GM12801 (cell line): ENCODE results near the gene CENPF.

Experiments used
- CTCF ChIP-seq: IDR thresholded peaks from one replicate; pipeline ENCODE4 v1.5.1; 2011; ENCODE audit warnings: control low read depth; ENCODE audit not compliant: insufficient read length; ENCODE audit errors: extremely low read depth

CENPF gene

DNA sequence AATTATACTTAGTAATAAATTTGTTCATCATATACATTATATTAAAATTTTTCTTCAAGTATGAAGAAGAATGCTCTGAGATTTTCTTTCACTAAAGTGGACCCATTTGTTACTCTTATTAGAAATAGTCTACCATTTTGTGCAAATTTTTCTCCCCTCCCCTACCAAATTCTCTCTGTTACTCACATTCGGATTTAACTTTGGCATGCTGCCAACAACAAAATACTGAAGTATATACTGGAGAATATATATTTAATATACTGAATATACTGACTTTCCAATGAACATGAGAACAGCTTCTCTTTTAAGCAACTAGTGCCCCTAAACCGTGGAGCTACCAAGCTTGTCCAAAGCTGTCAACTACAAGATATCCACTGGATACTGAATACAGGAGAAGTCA is 57.2 kb downstream of the CENPF start:
- no peak for TF ChIP-seq CTCF

GRCh38 chr1:214660900-214661299 is 57.9 kb downstream of the CENPF start:
- no peak for TF ChIP-seq CTCF

- no peak for TF ChIP-seq CTCF
These were observed 59.3 kb downstream of the CENPF start for GRCh38 chr1:214662223-214662785.

- no peak for TF ChIP-seq CTCF
These were observed 61.8 kb downstream of the CENPF start for GRCh38 chr1:214664651-214665433.

GRCh38 chr1:214665606-214666110 is 62.7 kb downstream of the CENPF start:
- TF ChIP-seq CTCF, result no peak

GRCh38 chr1:214666674-214667073 is 63.7 kb downstream of the CENPF start:
- no peak for TF ChIP-seq CTCF

- TF ChIP-seq CTCF, result no peak
These were observed 67.1 kb downstream of the CENPF start for GRCh38 chr1:214670098-214670497.
